ENCODE results near the gene SNTG2. TPM values are rescaled to one million over a fixed set of nuclear protein-coding genes. Genes with fewer than 3 reads are reported as not detected.

SNTG2 gene
- total RNA-seq, 1 donor from 2014 or later: 1.9 TPM

DNA sequence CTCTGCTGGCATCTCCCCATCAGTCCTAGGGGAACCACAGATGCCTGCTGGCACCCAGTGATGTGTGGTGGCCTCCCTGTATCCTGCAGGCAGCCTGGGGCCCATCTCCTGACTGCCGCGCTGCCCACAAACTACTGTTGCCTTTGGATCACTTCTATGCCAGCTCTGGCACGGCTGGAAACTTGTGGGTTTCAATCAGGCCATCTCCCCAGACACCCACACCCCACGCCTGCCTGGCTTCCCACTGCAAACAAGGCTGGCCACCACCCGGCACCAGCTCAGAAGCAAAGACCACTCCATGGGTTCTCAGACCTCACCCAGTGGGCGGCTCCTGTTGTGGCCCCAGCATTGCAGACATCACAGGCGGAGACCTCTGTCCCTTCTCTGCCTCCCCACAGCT, 447.5 kb downstream of the SNTG2 start:
- no peak for FAIRE-seq
- H3K27ac ChIP-seq (ENCODE audit: low read depth, low read length): no peak overlapping the region
- H3K27ac Mint-ChIP-seq (ENCODE audit: unreplicated experiment): no peak overlapping the region

DNA sequence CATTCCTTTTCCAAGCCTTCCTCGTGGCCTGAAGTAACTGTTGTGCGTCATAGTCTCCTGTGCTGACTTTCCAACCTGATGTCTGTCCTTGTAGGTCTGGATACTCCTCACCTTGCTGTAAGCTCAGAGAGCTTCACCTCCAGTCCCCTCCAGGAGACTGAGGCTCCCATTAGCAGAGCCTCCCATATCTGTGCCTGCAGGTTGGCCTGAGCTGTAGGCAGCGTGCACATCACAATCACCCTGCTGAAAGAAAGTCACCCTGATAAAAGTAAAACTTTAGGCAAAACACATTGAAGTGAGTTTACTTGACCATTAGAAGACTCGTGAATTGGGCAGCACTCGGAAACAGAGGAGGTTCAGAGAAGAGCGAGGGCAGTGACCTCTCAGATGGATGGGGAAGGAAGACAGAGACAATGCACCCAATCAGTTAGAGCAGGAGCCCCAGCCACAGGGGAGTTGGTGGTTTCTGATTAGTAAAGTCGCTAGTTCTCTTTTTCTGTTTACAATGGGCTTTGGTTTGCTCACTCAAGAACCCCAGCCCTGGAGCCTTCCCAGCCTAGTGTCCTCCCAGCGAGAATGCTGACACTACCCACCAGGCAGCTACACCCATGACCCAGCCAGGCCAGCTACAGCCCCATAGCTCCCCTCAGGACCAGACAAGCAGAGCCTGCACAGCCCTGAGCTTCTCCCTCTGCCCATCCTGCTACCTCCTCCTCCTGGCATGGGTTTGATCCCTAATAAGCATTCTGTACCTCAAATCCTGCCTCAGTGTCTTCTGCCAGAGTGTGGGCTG, 450.5 kb downstream of the SNTG2 start:
- H3K27me3 ChIP-seq (ENCODE audit: insufficient read depth, low read length): no peaks in the 10 kb centered on the region
- H3K27me3 Mint-ChIP-seq (ENCODE audit: low read depth, unreplicated experiment): peaks cover 30% of the 10 kb centered on the region
- H3K9me3 Mint-ChIP-seq (ENCODE audit: unreplicated experiment): peaks cover 2% of the 10 kb centered on the region
- H3K4me3 Mint-ChIP-seq (ENCODE audit: unreplicated experiment): no peak overlapping the region
- FAIRE-seq (no peak), DNase-seq (ENCODE audit: low read depth) (no peak)
- no peaks in the 10 kb centered on the region for H4K20me1 ChIP-seq (ENCODE audit: insufficient read depth, low read length)
- no peaks in the 10 kb centered on the region for H3K4me1 ChIP-seq (ENCODE audit: insufficient read depth, low read length)
- no peaks in the 10 kb centered on the region for H3K4me1 Mint-ChIP-seq (ENCODE audit: low read depth, unreplicated experiment)
- no peaks in the 10 kb centered on the region for H3K36me3 Mint-ChIP-seq (ENCODE audit: low read depth, unreplicated experiment)
- TF ChIP-seq, protein P1, sequence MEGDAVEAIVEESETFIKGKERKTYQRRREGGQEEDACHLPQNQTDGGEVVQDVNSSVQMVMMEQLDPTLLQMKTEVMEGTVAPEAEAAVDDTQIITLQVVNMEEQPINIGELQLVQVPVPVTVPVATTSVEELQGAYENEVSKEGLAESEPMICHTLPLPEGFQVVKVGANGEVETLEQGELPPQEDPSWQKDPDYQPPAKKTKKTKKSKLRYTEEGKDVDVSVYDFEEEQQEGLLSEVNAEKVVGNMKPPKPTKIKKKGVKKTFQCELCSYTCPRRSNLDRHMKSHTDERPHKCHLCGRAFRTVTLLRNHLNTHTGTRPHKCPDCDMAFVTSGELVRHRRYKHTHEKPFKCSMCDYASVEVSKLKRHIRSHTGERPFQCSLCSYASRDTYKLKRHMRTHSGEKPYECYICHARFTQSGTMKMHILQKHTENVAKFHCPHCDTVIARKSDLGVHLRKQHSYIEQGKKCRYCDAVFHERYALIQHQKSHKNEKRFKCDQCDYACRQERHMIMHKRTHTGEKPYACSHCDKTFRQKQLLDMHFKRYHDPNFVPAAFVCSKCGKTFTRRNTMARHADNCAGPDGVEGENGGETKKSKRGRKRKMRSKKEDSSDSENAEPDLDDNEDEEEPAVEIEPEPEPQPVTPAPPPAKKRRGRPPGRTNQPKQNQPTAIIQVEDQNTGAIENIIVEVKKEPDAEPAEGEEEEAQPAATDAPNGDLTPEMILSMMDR (IDR thresholded peaks at IDR 0.05; ENCODE audit: insufficient read depth, low read depth, low read length): no peak
- no peak for TF ChIP-seq EZH2 (IDR thresholded peaks at IDR 0.05; ENCODE audit: insufficient read depth, low read length)
- H3K27ac Mint-ChIP-seq (ENCODE audit: unreplicated experiment): no peak overlapping the region
- no peak overlapping the region for H2AFZ ChIP-seq (ENCODE audit: low read depth, low read length)
- H3K79me2 ChIP-seq (ENCODE audit: insufficient read depth, low read length): no peaks in the 10 kb centered on the region
- no peak overlapping the region for H3K4me2 ChIP-seq (ENCODE audit: low read length)
- no peak overlapping the region for H3K27ac ChIP-seq (ENCODE audit: low read depth, low read length)
- H3K9ac ChIP-seq (ENCODE audit: low read length): no peak overlapping the region
- H3K9me3 ChIP-seq (ENCODE audit: insufficient read depth, low read depth, low read length): no peaks in the 10 kb centered on the region
- H3K4me3 ChIP-seq (ENCODE audit: insufficient read depth, low read depth, low read length): no peak overlapping the region
- no peaks in the 10 kb centered on the region for H3K36me3 ChIP-seq (ENCODE audit: insufficient read depth, low read length)

More for the DNA sequence above, 447.5 kb downstream of the SNTG2 start:
- no peaks in the 10 kb centered on the region for H3K4me1 ChIP-seq (ENCODE audit: insufficient read depth, low read length)
- no peak for TF ChIP-seq EZH2 (IDR thresholded peaks at IDR 0.05; ENCODE audit: insufficient read depth, low read length)
- TF ChIP-seq, protein P1 (IDR thresholded peaks at IDR 0.05; ENCODE audit: insufficient read depth, low read depth, low read length): no peak
- no peaks in the 10 kb centered on the region for H3K79me2 ChIP-seq (ENCODE audit: insufficient read depth, low read length)
- H3K9me3 ChIP-seq (ENCODE audit: insufficient read depth, low read depth, low read length): no peaks in the 10 kb centered on the region
- H3K27me3 ChIP-seq (ENCODE audit: insufficient read depth, low read length): no peaks in the 10 kb centered on the region
- no peaks in the 10 kb centered on the region for H3K4me1 Mint-ChIP-seq (ENCODE audit: low read depth, unreplicated experiment)
- peaks cover 2% of the 10 kb centered on the region for H3K9me3 Mint-ChIP-seq (ENCODE audit: unreplicated experiment)
- H4K20me1 ChIP-seq (ENCODE audit: insufficient read depth, low read length): no peaks in the 10 kb centered on the region
- no peak overlapping the region for H3K4me2 ChIP-seq (ENCODE audit: low read length)
- H3K36me3 ChIP-seq (ENCODE audit: insufficient read depth, low read length): no peaks in the 10 kb centered on the region
- H3K9ac ChIP-seq (ENCODE audit: low read length): no peak overlapping the region
- no peaks in the 10 kb centered on the region for H3K36me3 Mint-ChIP-seq (ENCODE audit: low read depth, unreplicated experiment)
- no peak for DNase-seq (ENCODE audit: low read depth)
- peaks cover 36% of the 10 kb centered on the region for H3K27me3 Mint-ChIP-seq (ENCODE audit: low read depth, unreplicated experiment)
- no peak overlapping the region for H2AFZ ChIP-seq (ENCODE audit: low read depth, low read length)
- H3K4me3 ChIP-seq (ENCODE audit: insufficient read depth, low read depth, low read length): no peak overlapping the region
- no peak overlapping the region for H3K4me3 Mint-ChIP-seq (ENCODE audit: unreplicated experiment)

DNA sequence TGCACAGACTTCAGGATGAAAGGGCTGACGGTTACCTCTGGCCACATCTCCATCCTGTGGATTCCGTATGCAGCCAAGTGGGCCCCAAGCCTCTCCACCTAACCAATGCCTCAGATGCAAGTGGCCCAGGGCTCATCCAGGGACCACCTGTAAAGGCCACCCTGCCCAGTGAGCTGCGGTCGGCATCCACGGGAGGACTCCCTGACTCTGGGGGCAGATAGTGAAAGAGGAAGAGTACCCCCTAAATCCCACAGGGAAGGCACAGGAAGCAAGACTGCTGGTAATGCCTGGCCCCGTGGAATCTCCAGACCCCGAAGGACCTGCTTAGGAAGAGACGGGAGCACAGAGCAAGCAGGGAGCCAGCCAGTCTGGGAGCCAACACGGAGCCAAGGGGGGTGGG, 451.4 kb downstream of the SNTG2 start:
- Histone ChIP-seq H3K36me3 (ENCODE audit: insufficient read depth, low read length) (no peaks in the 10 kb centered on the region), H3K4me2 (ENCODE audit: low read length) (no peak overlapping the region), H3K27me3 (ENCODE audit: insufficient read depth, low read length) (no peaks in the 10 kb centered on the region), H3K9ac (ENCODE audit: low read length) (no peak overlapping the region), H4K20me1 (ENCODE audit: insufficient read depth, low read length) (no peaks in the 10 kb centered on the region), H3K4me1 (ENCODE audit: insufficient read depth, low read length) (no peaks in the 10 kb centered on the region), H2AFZ (ENCODE audit: low read depth, low read length) (no peak overlapping the region), H3K4me3 (ENCODE audit: insufficient read depth, low read depth, low read length) (no peak overlapping the region), H3K9me3 (ENCODE audit: insufficient read depth, low read depth, low read length) (no peaks in the 10 kb centered on the region), H3K79me2 (ENCODE audit: insufficient read depth, low read length) (no peaks in the 10 kb centered on the region), H3K27ac (ENCODE audit: low read depth, low read length) (no peak overlapping the region)
- FAIRE-seq (no peak), DNase-seq (ENCODE audit: low read depth) (no peak)
- no peak for TF ChIP-seq EZH2 (IDR thresholded peaks at IDR 0.05; ENCODE audit: insufficient read depth, low read length)
- TF ChIP-seq, protein P1 (IDR thresholded peaks at IDR 0.05; ENCODE audit: insufficient read depth, low read depth, low read length): no peak
- Mint-ChIP-seq H3K4me3 (ENCODE audit: unreplicated experiment) (no peak overlapping the region), H3K27me3 (ENCODE audit: low read depth, unreplicated experiment) (peaks cover 27% of the 10 kb centered on the region), H3K36me3 (ENCODE audit: low read depth, unreplicated experiment) (no peaks in the 10 kb centered on the region), H3K27ac (ENCODE audit: unreplicated experiment) (no peak overlapping the region), H3K4me1 (ENCODE audit: low read depth, unreplicated experiment) (no peaks in the 10 kb centered on the region), H3K9me3 (ENCODE audit: unreplicated experiment) (peaks cover 2% of the 10 kb centered on the region)
